B cell (primary cell): Measurements from ENCODE around the gene CDIPT. TPM values are rescaled to one million over a fixed set of nuclear protein-coding genes. Genes with fewer than 3 reads are reported as not detected.

Source experiments
- ATAC-seq: fragments of 200-7000 bp; cut with Tn5 transposase; one replicate; pipeline ENCODE4 v1.10.0; 2021; ENCODE audit warnings: low read depth, mild to moderate bottlenecking, moderate number of reproducible peaks, moderate library complexity
- CTCF ChIA-PET: fragments of 350-600 bp; sonication (Branson Sonifier 250); formaldehyde crosslinking; loops from one replicate; lab custom pipeline; 2021; ENCODE audit warnings: antibody characterized with exemption, inconsistent platforms; lab: Charles Lee
- POLR2A ChIA-PET: fragments of 350-600 bp; sonication (Branson Sonifier 250); formaldehyde crosslinking; loops from one replicate; lab custom pipeline; 2021; ENCODE audit warnings: antibody characterized with exemption; lab: Charles Lee
- DNase-seq: peaks from one replicate; pipeline ENCODE4 v3.0.0; 2013
- H2AFZ ChIP-seq: 2 replicates; pipeline ENCODE4 v1.6.1; 2012; ENCODE audit warnings: mild to moderate bottlenecking, low read depth, low read length; ENCODE audit not compliant: insufficient read depth, poor library complexity, severe bottlenecking
- H3K27ac ChIP-seq, 2 donors: 1 replicate in 1 of 2; 2 replicates in 1 of 2; pipeline ENCODE4 v1.5.1; 2012 to 2013; ENCODE audit warnings: low read length in 2 of 2, mild to moderate bottlenecking in 2 of 2, moderate library complexity in 1 of 2
- H3K27me3 ChIP-seq, 4 experiments: fragments of 200-600 bp in 1 of 4; sonication (generic) in 1 of 4; replicated peaks in 1 of 4; 1 replicate in 2 of 4; 2 replicates in 2 of 4; pipeline versions ENCODE4 v1.6.1 to v1.7.0; 2013 to 2016; ENCODE audit warnings: low read length in 3 of 4, mild to moderate bottlenecking in 2 of 4, mixed read lengths in 1 of 4, moderate library complexity in 1 of 4; ENCODE audit not compliant: insufficient read depth in 4 of 4, control insufficient read depth in 3 of 4; ENCODE audit errors: control extremely low read depth in 1 of 4
- H3K36me3 ChIP-seq, 2 experiments: replicated peaks in 1 of 2; 1 replicate in 1 of 2; 2 replicates in 1 of 2; pipeline versions ENCODE4 v1.6.1 to v1.7.1; 2013; ENCODE audit warnings: low read length in 1 of 2; ENCODE audit not compliant: insufficient read depth in 2 of 2, control insufficient read depth in 1 of 2; ENCODE audit errors: control extremely low read depth in 1 of 2, extremely low read depth in 1 of 2
- H3K4me1 ChIP-seq, 2 donors: fragments of 200-600 bp in 1 of 2; sonication (generic) in 1 of 2; 1 replicate in 1 of 2; 2 replicates in 1 of 2; pipeline versions ENCODE4 v1.5.1 to v1.6.1; 2013 to 2017; ENCODE audit warnings: low read length in 2 of 2; ENCODE audit not compliant: control insufficient read depth in 2 of 2, insufficient read depth in 2 of 2
- H3K4me2 ChIP-seq: replicated peaks from 2 replicates; pipeline ENCODE3; 2012; ENCODE audit warnings: mild to moderate bottlenecking, low read depth, low read length; ENCODE audit not compliant: poor library complexity, severe bottlenecking
- H3K4me3 ChIP-seq, 5 experiments: fragments of 200-600 bp in 1 of 5; sonication (generic) in 1 of 5; 1 replicate in 3 of 5; 2 replicates in 2 of 5; pipeline versions ENCODE4 v1.5.1 to v1.7.0; 2011 to 2016; ENCODE audit warnings: low read length in 4 of 5, mild to moderate bottlenecking in 4 of 5, low read depth in 2 of 5, control low read depth in 1 of 5, moderate library complexity in 1 of 5; ENCODE audit not compliant: insufficient read depth in 1 of 5; ENCODE audit errors: control extremely low read depth in 1 of 5, extremely low read depth in 1 of 5
- H3K79me2 ChIP-seq: fragments of 200-600 bp; sonication (generic); one replicate; pipeline ENCODE4 v1.6.0; 2016; ENCODE audit warnings: low read length; ENCODE audit not compliant: control insufficient read depth, insufficient read depth
- H3K9ac ChIP-seq: fragments of 200-600 bp; sonication (generic); 2 replicates; pipeline ENCODE4 v1.6.1; 2017; ENCODE audit warnings: mild to moderate bottlenecking, low read length, moderate library complexity
- H3K9me3 ChIP-seq, 3 donors: one replicate each; pipeline versions ENCODE4 v1.6.1 to v1.7.1; 2013; ENCODE audit warnings: low read length in 2 of 3; ENCODE audit not compliant: control insufficient read depth in 2 of 3, insufficient read depth in 1 of 3; ENCODE audit errors: control extremely low read depth in 1 of 3
- H4K20me1 ChIP-seq: 2 replicates; pipeline ENCODE4 v1.6.0; 2012; ENCODE audit warnings: mild to moderate bottlenecking, low read length; ENCODE audit not compliant: insufficient read depth, control insufficient read depth, poor library complexity, severe bottlenecking
- H3K27ac Mint-ChIP-seq: one replicate; pipeline ENCODE4 v1.8.0; 2021; ENCODE audit warnings: mixed read lengths
- H3K27me3 Mint-ChIP-seq: one replicate; pipeline ENCODE4 v1.8.0; 2021; ENCODE audit warnings: mixed read lengths
- H3K4me1 Mint-ChIP-seq: one replicate; pipeline ENCODE4 v1.8.0; 2021; ENCODE audit warnings: mixed read lengths
- H3K4me3 Mint-ChIP-seq: one replicate; pipeline ENCODE4 v1.8.0; 2021; ENCODE audit warnings: mixed read lengths
- H3K9me3 Mint-ChIP-seq: one replicate; pipeline ENCODE4 v1.8.0; 2022; ENCODE audit warnings: mixed read lengths; ENCODE audit not compliant: insufficient read depth
- CTCF ChIP-seq: fragments of 200-600 bp; IDR thresholded peaks from one replicate; pipeline ENCODE4 v1.8.0; 2022; ENCODE audit warnings: antibody characterized with exemption, mild to moderate bottlenecking
- EZH2 ChIP-seq: IDR thresholded peaks from 2 replicates; pipeline ENCODE4 v1.6.1; 2012; ENCODE audit warnings: borderline replicate concordance, low read depth, mild to moderate bottlenecking, moderate library complexity, low read length; ENCODE audit not compliant: insufficient read depth, poor library complexity, severe bottlenecking
- WGBS: methylation state at CpG from one replicate; pipeline ENCODE4 v1.1.5; 2013; ENCODE audit warnings: missing lambda C conversion rate; ENCODE audit not compliant: insufficient coverage; 5-methylcytosine and 5-hydroxymethylcytosine counted together
- intact Hi-C: fragments of 100-400 bp; cut with micrococcal nuclease; formaldehyde crosslinking; loops from one replicate; pipeline ENCODE4 v1.10.0; 2022
- polyA plus RNA-seq: library from polyadenylated mRNA; depleted of rRNA; stranded (reverse); fragments of >200 nt; gene quantifications from 2 replicates; pipeline ENCODE4 v1.2.3, GENCODE V29; 2012
- total RNA-seq, 2 donors: library from RNA; stranded (reverse); fragments of 120-200 nt in 1 of 2; gene quantifications; 1 replicate in 1 of 2; 2 replicates in 1 of 2; pipeline versions ENCODE4 v1.2.3 to v1.2.4, GENCODE V29; 2013 to 2022

Gene CDIPT
- total and polyA plus RNA-seq, 2 donors (not counting 1 experiment from before 2014, with no cell fraction given) = 51.2 to 63.3 TPM

- peaks cover 36% of the 10 kb centered on the region for H4K20me1 ChIP-seq
- H3K4me1 Mint-ChIP-seq = peaks cover 65% of the 10 kb centered on the region
- intact Hi-C loops = loop anchor here (1.0 to 10.0 kb wide), 9 partner anchors 11 to 221 kb away; partner anchors contain the start of genes CDIPT, INO80E, KIF22 and TAOK2
- ATAC-seq (peak; percentile 76), DNase-seq (peak; percentile 100)
- peak within 1 kb of the TSS; percentile 69 for H3K9ac ChIP-seq
- H2AFZ ChIP-seq = peak within 1 kb of the TSS; percentile 90
- H3K4me2 ChIP-seq = peak within 1 kb of the TSS; percentile 87
- no peaks in the 10 kb centered on the region for H3K9me3 Mint-ChIP-seq
- H3K27me3 ChIP-seq = peaks cover 0 to 13% (median 5%) of the 10 kb centered on the region in 4 experiments
- WGBS = under 1% methylated on average over 70 of the region's 70 CpGs
- H3K27me3 Mint-ChIP-seq = no peaks in the 10 kb centered on the region
- H3K9me3 ChIP-seq = peaks cover 0 to 5% (median 0%) of the 10 kb centered on the region in 3 donors
- H3K4me3 ChIP-seq = peak within 1 kb of the TSS; percentile 73 to 93 (median 84)
- ChIA-PET CTCF (interaction anchor here (0.5 to 5.7 kb wide), 16 partner anchors 9 to 260 kb away, joined by 3 to 66 read pairs (median 5); partner anchors contain the start of genes KIF22 and MAZ), POLR2A (interaction anchor here (0.6 to 2.8 kb wide), 8 partner anchors 9 to 260 kb away, joined by 3 to 31 read pairs (median 12); partner anchors contain the start of genes KIF22, MAZ and PPP4C)
- H3K36me3 ChIP-seq = peaks cover 0 to 22% of the 10 kb centered on the region in 2 experiments
- H3K4me1 ChIP-seq = peaks cover 40 to 60% of the 10 kb centered on the region in 2 donors
- H3K27ac Mint-ChIP-seq = peak within 1 kb of the TSS; percentile 98
- peak; percentile 97 for TF ChIP-seq CTCF
- TF ChIP-seq EZH2 = no peak
- peak within 1 kb of the TSS; percentile 88 for H3K27ac ChIP-seq
- peaks cover 45% of the 10 kb centered on the region for H3K79me2 ChIP-seq
- H3K4me3 Mint-ChIP-seq = peak within 1 kb of the TSS; percentile 97
Measured at GRCh38 chr16:29815793-29816693, 47.0 kb downstream of the CDIPT start, which contains the start of gene PAGR1. Gene PAGR1 (plus strand): TSS chr16:29816152. CDS start chr16:29816526, 374 bp downstream.
